Activated naive CD4-positive, alpha-beta T cell treated with anti-CD3 and anti-CD28 coated beads, Interleukin-2, amount 50 U/mL, for 72 hours (primary cell): ENCODE results near the gene INPP5F. TPM values are rescaled to one million over a fixed set of nuclear protein-coding genes. Genes with fewer than 3 reads are reported as not detected.

Source experiments
- ATAC-seq, 2 donors: fragments of 150-1000 bp; cut with Tn5 transposase; 2 replicates each; pipeline ENCODE4 v1.10.0; 2021; ENCODE audit warnings: mild to moderate bottlenecking in 2 of 2, moderate library complexity in 2 of 2
- DNase-seq, 2 donors: peaks; one replicate each; pipeline ENCODE4 v3.0.0; 2021 to 2022; ENCODE audit warnings: low spot score in 2 of 2
- H3K27ac Mint-ChIP-seq, 2 donors: one replicate each; pipeline ENCODE4 v1.8.0; 2022; ENCODE audit warnings: mild to moderate bottlenecking in 2 of 2, mixed read lengths in 2 of 2
- H3K36me3 Mint-ChIP-seq, 2 donors: one replicate each; pipeline ENCODE4 v1.8.0; 2022; ENCODE audit warnings: mixed read lengths in 2 of 2
- H3K9me3 Mint-ChIP-seq, 2 donors: one replicate each; pipeline ENCODE4 v1.8.0; 2022; ENCODE audit warnings: mixed read lengths in 2 of 2
- total RNA-seq, 2 donors: library from RNA; stranded (reverse); gene quantifications; one replicate each; pipeline ENCODE4 v1.2.3, GENCODE V29; 2022

Gene INPP5F
- total RNA-seq, 2 donors from 2014 or later: 23.0 to 27.3 TPM

GRCh38 chr10:119872860-119873681 is 147.2 kb downstream of the INPP5F start:
- peak; percentile 87 for DNase-seq
- no peaks in the 10 kb centered on the region for H3K9me3 Mint-ChIP-seq
- peak overlapping the region; percentile 89 to 92 for H3K27ac Mint-ChIP-seq
- H3K36me3 Mint-ChIP-seq: peaks cover 0 to 15% of the 10 kb centered on the region in 2 donors
- peak; percentile 92 to 95 for ATAC-seq

DNA sequence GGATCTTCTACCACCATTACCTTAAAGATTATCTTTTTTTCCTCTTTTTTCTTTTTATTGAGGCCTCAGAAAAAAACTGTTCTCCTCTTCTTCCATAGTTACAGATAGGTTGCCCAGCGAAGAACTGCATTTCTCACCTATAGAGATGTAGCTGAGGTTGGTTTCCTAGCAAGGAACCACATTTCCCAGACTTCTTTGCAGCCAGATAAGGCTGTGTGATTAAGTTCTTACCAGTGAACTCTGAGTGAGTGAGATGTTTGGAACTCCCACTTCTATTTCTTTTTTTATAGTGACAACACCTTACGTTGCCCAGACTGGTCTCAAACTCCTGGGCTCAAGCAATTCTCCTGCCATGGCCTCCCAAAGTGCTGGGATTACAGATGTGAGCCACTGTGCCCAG is 152.7 kb downstream of the INPP5F start:
- DNase-seq: no peak
- no peaks in the 10 kb centered on the region for H3K9me3 Mint-ChIP-seq
- no peak for ATAC-seq
- peaks cover 0 to 4% of the 10 kb centered on the region in 2 donors for H3K36me3 Mint-ChIP-seq
- H3K27ac Mint-ChIP-seq: no peak overlapping the region

Other genes with a start within 250 kb of the INPP5F start
- gene RGS10, start 183.3 kb upstream of the INPP5F start, total RNA-seq: 100 to 1,000 TPM; 183 to 251 TPM
- gene TIAL1, start 129.1 kb upstream of the INPP5F start, total RNA-seq: 100 to 1,000 TPM; 208 to 219 TPM
- 10 to 100 TPM; 25.5 to 31.9 TPM for gene BAG3, start 74.7 kb upstream of the INPP5F start, total RNA-seq
- gene MCMBP, start 146.8 kb downstream of the INPP5F start, total RNA-seq: 10 to 100 TPM; 51.8 to 84.6 TPM
- 10 to 100 TPM; 59.5 to 71.0 TPM for gene SEC23IP, start 166.7 kb downstream of the INPP5F start, total RNA-seq